Activated CD4-positive, alpha-beta T cell treated with anti-CD3 and anti-CD28 coated beads, Interleukin-10, Interleukin-2, amounts not matched to agents 100 ng/mL and 50 ng/mL, durations not matched to agents 16 hours and 8 hours (primary cell): Measurements from ENCODE around the gene HOXC9.

ENCODE experiments used
- DNase-seq: peaks from one replicate; pipeline ENCODE4 v3.0.0-alpha.2; 2020

Gene HOXC9

GRCh38 chr12:53976172-53976822 lies 23.7 kb upstream of the HOXC9 start:
- DNase-seq = no peak

GRCh38 chr12:53976823-53977595 lies 23.0 kb upstream of the HOXC9 start:
- no peak for DNase-seq

- no peak for DNase-seq
These were observed 22.1 kb upstream of the HOXC9 start for GRCh38 chr12:53977596-53978445.

GRCh38 chr12:53978477-53979356 lies 21.2 kb upstream of the HOXC9 start:
- DNase-seq = no peak

- DNase-seq = no peak
These were observed 19.7 kb upstream of the HOXC9 start for GRCh38 chr12:53980104-53980801.

GRCh38 chr12:53980802-53981496 lies 19.0 kb upstream of the HOXC9 start:
- no peak for DNase-seq

- no peak for DNase-seq
These were observed 18.1 kb upstream of the HOXC9 start for GRCh38 chr12:53981634-53982565.

GRCh38 chr12:53982648-53983567 lies 17.1 kb upstream of the HOXC9 start:
- no peak for DNase-seq

- DNase-seq = no peak
These were observed 16.4 kb upstream of the HOXC9 start for GRCh38 chr12:53983568-53983949.

- DNase-seq = no peak
These were observed 15.9 kb upstream of the HOXC9 start for GRCh38 chr12:53983950-53984572.

- peak; percentile 90 for DNase-seq
These were observed 14.9 kb upstream of the HOXC9 start, which contains the start of gene HOXC10 for GRCh38 chr12:53984901-53985691. HOXC10 (plus strand) TSS chr12:53985146; CDS start chr12:53985260, 114 bp downstream.

- DNase-seq = no peak
These were observed 14.3 kb upstream of the HOXC9 start for GRCh38 chr12:53985692-53985993.

- DNase-seq = no peak
These were observed 13.8 kb upstream of the HOXC9 start for GRCh38 chr12:53985994-53986685.

GRCh38 chr12:53986686-53987483 lies 13.1 kb upstream of the HOXC9 start:
- DNase-seq = no peak

GRCh38 chr12:53987787-53988230 lies 12.2 kb upstream of the HOXC9 start:
- no peak for DNase-seq
